HG03139 (cell line): ENCODE results near the gene LCT.
"Not testable (repeated sequence)": the region's sequence is repeated elsewhere in the genome, so short reads cannot be mapped to it uniquely, and the experiment has no call there.

Experiments
- ATAC-seq: cut with Tn5 transposase; IDR thresholded peaks from one replicate; pipeline ENCODE4 v1.9.1; 2021; ENCODE audit not compliant: unreplicated experiment

The LCT gene

DNA sequence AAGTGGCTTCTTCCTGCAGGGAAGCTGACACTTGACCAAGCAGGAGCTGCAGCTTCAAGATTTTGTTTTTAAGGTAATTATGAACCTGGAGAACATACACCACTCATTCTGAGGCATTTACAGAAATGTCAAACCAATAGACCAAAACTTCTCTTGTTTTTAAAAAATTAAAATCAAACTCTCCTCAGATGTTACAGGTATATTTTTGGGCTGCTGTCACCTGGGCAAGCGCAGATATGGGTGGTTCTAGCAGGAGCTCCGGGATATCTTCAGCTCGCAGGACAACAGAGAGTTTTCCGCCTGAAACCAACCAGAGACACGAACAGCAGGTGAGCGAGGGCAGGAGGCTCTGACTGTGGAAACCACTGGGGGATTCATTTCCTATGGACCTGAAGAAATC is 4.1 kb downstream of the LCT start:
- ATAC-seq, result no peak

DNA sequence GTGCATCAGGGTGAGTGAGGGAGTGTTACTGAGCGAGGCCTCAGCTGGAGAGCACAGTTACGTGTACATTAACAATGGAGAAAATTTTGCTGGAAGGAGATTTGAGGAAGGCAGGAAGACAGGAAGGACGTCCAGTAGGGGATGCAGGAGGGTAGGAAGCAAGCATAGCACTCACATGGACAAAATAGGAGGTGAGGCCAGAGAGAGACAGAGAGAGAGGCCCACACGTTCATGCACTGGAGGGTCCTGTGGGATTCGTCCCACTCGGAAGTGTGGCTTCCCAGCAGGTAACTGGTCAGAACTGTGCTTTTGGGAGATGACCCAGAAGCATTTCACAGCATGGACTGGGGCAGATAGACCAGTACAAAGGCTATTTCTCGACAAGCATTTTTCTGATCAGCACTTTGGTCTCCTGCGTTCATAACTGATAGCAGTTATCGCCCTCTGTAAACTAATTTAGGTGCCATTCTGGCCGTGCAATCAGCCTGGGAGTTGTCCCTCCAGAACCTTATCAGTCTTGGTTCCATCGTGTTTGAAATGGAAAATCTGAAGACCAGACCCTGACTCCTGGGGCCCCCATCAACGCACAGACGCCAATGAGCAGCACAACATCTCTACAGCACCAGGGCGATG is 5.7 kb downstream of the LCT start:
- ATAC-seq, result no peak

DNA sequence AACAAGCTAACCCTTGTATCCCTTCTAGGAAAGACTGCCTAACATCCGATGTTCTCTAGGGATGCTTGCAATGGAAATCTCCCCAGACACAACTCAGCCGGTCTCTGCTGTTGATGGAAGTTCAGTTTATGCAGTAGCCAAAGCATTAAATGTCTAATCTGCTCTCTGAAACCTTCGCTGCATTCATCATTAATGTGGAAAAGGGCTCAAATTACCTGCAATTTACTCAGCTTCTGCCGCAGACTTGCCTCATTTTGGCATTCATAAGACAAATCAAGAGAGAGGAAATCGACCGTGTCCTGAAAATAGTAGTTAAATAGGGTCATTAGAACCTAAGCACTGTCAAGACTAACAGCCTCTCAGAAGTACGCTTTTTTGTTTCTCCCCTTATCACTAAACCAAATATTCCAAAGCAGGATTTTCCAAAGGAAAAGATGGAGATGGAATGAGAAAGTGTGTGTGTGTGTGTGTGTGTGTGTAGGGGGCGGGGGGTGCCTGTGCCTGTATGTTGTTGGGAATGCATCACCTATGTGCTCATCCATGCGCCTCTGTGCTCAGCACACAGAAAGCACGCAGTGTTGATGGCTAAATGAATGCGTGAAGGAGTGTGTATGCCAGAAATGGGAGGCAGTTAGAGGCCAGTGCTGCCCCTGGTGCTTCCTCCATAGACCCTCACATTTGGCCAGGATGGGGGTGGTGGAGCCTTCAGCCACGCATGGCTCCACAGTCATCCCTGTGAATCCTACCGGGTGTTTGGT is 7.4 kb downstream of the LCT start:
- ATAC-seq, result no peak

- ATAC-seq, result no peak
These were observed 10.4 kb downstream of the LCT start for GRCh38 chr2:135826544-135826943.

DNA sequence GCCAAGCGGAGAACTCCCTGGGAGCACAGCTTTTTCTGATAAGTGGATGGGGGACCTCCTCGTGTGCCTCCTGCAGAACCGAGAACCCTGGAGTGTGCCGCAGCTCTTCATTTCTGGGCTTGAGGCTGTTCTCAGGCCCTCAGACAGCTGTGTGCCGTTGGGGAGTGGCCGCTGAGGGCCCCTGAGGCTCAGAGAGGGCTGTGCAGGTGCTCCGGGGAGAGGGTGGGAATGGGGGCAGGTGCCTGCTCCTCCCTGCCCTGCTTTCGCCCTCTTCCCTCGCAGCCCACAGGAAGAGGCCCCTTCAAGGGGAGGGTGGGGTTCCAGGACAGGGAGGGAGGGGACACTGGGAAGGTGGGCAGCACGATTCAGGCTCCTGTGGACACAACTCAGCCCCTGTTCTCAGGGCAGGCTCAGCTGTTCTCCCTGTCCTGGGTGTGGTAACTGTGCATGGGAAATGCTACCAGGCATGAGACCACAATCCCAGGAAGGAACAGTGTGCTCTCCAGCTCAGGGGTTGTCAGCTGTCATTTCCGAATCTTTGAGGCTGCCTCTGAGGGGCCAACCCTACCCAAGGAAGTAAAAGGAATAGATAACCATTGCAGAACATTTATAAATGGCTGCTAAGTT is 11.3 kb downstream of the LCT start:
- ATAC-seq, result no peak

DNA sequence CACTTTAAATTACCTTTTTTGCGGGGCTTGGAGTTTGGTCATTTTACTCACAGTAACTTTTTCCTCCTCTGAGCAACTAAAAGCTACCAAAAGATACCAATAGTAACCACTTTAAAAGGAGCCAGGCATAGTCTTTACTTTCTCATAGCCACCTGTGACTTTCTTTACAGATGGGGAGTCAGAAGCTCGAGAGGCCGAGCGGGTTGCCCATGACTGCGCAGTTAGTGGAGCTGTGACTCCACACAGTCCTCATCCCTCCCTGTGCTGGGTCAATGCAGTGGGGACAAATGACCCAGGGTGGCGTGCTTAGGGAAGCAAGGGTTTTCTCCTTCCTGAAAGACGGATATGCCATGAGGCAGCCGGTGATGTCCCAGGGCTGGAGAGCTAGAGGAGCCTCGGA is 11.9 kb downstream of the LCT start:
- ATAC-seq, result no peak

- no peak for ATAC-seq
These were observed 14.1 kb downstream of the LCT start for GRCh38 chr2:135822855-135823254.

DNA sequence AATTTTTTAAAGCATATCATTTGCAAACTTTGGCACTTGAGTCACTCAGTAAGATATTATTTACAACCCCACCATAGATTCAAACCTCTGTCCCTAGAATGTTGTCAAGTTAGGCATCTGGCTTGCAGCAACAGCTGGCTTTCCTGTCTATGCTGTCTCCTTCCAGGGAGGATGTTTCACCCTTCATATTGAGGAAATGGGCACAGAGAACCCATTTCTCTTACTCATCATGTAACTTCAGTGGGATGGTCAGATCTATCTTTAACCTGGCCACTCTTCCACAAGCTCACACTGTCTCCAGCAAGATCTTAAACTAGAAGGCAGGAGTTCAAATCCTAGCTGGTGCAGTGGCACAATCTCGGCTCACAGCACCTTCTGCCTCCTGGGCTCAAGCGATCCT is 15.8 kb downstream of the LCT start:
- no peak for ATAC-seq

GRCh38 chr2:135820003-135820618 is 16.9 kb downstream of the LCT start:
- ATAC-seq, result peak; percentile 89

DNA sequence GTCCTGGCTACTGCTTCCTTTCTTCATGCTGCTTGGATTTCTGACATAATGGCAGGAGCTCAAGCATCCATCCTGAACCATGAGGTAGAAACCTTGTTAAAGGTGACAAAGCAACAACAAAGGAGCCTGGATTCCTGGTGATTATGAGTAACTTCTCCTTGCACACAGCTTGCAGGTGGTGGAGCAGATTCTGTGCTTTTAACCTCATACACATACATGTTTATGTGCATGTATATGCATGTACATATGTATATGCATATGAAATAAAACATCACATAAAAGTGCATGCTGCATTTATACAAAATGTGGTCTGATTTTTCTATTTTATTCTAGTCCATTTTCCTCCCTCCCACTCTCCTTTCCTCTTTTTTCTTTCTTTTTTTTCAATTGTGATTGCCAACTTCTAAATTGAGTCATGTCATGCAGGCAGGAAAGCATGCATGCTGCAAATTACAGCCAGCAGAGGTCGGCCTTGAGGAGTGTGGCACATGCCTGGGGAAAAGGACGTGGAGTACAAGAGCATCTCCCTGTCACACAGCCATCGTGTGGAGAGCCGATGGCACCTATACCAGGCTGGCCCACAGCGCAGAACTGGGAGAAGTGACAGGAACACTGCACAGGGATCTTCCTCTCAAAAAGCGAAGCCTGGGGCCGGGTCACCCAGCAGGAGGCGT is 17.9 kb downstream of the LCT start:
- ATAC-seq, result no peak

- ATAC-seq, result no peak
These were observed 19.0 kb downstream of the LCT start for GRCh38 chr2:135817951-135818350.

GRCh38 chr2:135817466-135817865 is 19.5 kb downstream of the LCT start:
- ATAC-seq, result no peak

DNA sequence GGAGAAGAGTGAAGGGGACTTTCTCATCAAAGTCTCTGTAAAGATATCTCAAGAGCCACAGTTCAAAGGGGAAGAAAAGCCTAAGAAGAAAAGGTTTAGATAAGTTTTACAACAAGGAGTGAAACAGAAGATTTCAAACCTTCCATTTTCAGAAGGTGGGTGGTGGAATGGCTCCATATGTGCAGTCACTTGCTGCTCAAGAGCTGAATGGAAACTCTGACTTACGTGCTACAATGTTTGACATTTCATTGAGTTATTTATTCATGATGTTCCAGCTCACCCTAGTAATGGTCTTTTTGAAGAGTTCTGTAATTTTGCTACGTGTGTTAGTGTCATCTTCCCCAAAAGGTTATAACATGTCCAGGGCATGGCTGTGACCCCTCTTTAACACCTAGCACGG is 21.7 kb downstream of the LCT start:
- no peak for ATAC-seq

DNA sequence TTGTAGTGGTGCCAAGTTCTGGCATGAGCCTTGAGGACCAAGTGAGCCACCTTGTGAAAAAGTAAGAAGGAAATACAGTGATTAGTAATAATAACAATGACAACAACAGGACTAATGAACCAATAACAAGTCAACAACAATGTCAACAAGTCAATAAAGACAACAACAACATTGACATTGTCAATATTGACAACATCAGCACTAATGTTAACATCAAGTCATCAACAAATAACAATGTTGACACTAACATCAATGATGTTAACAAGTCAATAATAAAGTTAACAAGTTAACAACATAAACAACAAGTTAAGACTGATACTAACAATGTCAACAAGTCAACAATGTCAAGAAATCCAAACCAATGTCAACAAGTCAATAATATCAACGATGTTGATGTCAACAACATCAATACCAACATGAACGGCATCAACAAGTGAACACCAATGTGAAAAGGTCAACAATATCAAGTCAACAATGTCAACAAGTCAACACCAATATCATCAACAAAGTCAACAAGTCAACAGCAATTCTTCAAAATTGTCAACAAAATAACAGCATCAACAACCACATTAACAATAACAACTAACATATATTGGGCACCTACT is 24.0 kb downstream of the LCT start:
- no peak for ATAC-seq

DNA sequence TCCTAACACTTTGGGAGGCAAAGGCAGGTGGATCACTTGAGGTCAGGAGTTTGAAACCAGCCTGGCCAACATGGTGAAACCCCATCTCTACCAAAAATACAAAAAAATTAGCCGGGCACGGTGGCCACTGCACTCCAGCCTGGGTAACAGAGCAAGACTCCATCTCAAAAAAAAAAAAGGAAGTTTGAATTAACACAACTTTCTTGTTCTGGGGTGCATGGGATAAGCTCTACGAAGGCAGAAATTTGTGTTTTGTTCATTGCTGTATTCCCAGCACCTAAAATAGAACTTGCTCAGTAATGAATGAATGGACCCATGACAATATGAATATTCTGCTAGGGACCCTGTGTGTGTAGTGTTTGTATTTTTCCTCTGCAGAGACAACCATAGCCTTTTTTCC is 29.1 kb downstream of the LCT start:
- not testable (repeated sequence) for ATAC-seq

- no peak for ATAC-seq
These were observed 33.7 kb downstream of the LCT start for GRCh38 chr2:135803278-135803677.

GRCh38 chr2:135802350-135802749 is 34.6 kb downstream of the LCT start:
- no peak for ATAC-seq

GRCh38 chr2:135800513-135801460 is 36.2 kb downstream of the LCT start:
- no peak for ATAC-seq

- ATAC-seq, result no peak
These were observed 37.2 kb downstream of the LCT start for GRCh38 chr2:135799738-135800137.

DNA sequence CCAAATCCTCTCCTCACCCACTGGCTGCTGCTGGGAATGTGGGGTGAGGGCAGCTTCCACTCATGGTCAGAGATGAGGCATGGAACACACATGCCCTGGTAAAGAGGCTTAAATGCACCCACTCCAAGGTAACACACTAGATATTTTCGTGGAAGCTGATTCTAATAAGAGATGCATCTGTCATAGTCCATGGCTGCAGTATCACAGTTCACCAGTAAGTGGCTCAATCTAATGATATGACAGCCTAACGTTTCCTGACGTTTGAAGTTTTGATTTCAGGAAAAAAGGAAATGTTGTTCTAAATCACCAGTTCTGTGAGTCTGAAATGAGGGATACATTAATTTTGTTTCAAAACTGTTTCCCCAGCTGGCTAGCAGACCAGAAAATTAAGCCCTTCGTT is 38.2 kb downstream of the LCT start:
- ATAC-seq, result no peak
